ENCODE results near the gene ZHX3. TPM values are rescaled to one million over a fixed set of nuclear protein-coding genes. Genes with fewer than 3 reads are reported as not detected.

ZHX3 gene
- total RNA-seq, 1 donor from 2014 or later: 53.3 TPM

DNA sequence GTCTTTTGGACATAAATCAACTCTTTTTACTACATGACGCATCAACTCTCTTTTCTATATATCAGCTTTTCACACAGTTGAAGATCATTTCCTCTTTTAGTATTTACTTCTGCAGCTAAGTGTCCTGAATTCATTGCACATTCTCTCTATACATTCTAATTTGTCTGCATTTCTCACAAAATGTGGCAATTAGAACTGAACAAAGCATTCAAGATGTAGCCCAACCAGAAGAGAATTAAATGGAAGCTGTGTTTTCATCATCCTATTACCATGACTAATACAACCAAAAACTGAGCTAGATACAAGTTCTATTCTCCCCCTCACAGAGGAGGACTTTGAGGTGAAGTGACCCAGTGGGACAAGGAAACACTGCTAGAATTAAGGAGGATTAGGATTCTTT, 93.2 kb downstream of the ZHX3 start:
- intact Hi-C loops (cut with DNase I): no loop called here
- TF ChIP-seq, protein P1, sequence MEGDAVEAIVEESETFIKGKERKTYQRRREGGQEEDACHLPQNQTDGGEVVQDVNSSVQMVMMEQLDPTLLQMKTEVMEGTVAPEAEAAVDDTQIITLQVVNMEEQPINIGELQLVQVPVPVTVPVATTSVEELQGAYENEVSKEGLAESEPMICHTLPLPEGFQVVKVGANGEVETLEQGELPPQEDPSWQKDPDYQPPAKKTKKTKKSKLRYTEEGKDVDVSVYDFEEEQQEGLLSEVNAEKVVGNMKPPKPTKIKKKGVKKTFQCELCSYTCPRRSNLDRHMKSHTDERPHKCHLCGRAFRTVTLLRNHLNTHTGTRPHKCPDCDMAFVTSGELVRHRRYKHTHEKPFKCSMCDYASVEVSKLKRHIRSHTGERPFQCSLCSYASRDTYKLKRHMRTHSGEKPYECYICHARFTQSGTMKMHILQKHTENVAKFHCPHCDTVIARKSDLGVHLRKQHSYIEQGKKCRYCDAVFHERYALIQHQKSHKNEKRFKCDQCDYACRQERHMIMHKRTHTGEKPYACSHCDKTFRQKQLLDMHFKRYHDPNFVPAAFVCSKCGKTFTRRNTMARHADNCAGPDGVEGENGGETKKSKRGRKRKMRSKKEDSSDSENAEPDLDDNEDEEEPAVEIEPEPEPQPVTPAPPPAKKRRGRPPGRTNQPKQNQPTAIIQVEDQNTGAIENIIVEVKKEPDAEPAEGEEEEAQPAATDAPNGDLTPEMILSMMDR (IDR thresholded peaks at IDR 0.05): no peak
- H3K4me3 ChIP-seq: no peak overlapping the region
- peaks cover 9 to 25% of the 10 kb centered on the region in 2 donors for H3K4me1 ChIP-seq
- H3K36me3 ChIP-seq: no peaks in the 10 kb centered on the region
- H3K27ac ChIP-seq: no peak overlapping the region
- no peak for DNase-seq (ENCODE audit: low spot score in 2 of 2)
- no peaks in the 10 kb centered on the region for H3K27me3 ChIP-seq
- H3K9me3 ChIP-seq: no peaks in the 10 kb centered on the region

- Histone ChIP-seq H3K4me3 (no peak overlapping the region), H3K36me3 (no peaks in the 10 kb centered on the region), H3K9me3 (no peaks in the 10 kb centered on the region), H3K27ac (peak overlapping the region; percentile 73 to 81), H3K27me3 (no peaks in the 10 kb centered on the region), H3K4me1 (peaks cover 9 to 22% of the 10 kb centered on the region in 2 donors)
- TF ChIP-seq, protein P1 (IDR thresholded peaks at IDR 0.05): no peak
- no peak for DNase-seq (ENCODE audit: low spot score in 2 of 2)
- intact Hi-C loops (cut with DNase I): no loop called here
Observed at GRCh38 chr20:41223112-41223511, 94.4 kb downstream of the ZHX3 start.

DNA sequence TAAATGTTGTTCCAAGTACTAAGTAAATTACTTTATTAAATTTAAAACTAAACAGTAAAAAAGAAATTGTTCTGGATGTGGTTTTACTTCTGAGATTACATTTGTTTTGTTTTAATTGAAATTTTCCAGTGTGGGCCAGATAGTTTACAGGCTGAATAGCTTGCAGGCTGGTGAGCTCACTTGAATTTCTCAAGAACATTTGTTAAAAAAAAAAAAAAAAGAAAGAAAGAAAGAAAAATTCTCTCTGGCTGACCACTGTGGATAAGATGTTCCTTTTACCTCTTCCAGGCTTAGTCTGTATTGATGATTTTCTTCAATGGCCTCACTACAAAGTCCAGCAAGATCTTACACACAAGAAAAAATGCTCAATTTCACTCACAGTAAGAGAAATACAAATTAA, 94.8 kb downstream of the ZHX3 start:
- TF ChIP-seq, protein P1 (IDR thresholded peaks at IDR 0.05): no peak
- H3K27ac ChIP-seq: peak overlapping the region; percentile 73 to 81

GRCh38 chr20:41222296-41222695, 95.2 kb downstream of the ZHX3 start:
- Histone ChIP-seq H3K27ac (peak overlapping the region; percentile 73 to 81), H3K4me3 (no peak overlapping the region), H3K9me3 (no peaks in the 10 kb centered on the region), H3K36me3 (no peaks in the 10 kb centered on the region), H3K4me1 (peaks cover 9 to 22% of the 10 kb centered on the region in 2 donors), H3K27me3 (no peaks in the 10 kb centered on the region)
- no peak for DNase-seq (ENCODE audit: low spot score in 2 of 2)
- intact Hi-C loops (cut with DNase I): no loop called here
- TF ChIP-seq, protein P1 (IDR thresholded peaks at IDR 0.05): no peak

More for the DNA sequence above, 94.8 kb downstream of the ZHX3 start:
- Histone ChIP-seq H3K27me3 (no peaks in the 10 kb centered on the region), H3K36me3 (no peaks in the 10 kb centered on the region), H3K4me3 (no peak overlapping the region), H3K9me3 (no peaks in the 10 kb centered on the region), H3K4me1 (peaks cover 9 to 22% of the 10 kb centered on the region in 2 donors)
- DNase-seq (ENCODE audit: low spot score in 2 of 2): no peak
- intact Hi-C loops (cut with DNase I): no loop called here

DNA sequence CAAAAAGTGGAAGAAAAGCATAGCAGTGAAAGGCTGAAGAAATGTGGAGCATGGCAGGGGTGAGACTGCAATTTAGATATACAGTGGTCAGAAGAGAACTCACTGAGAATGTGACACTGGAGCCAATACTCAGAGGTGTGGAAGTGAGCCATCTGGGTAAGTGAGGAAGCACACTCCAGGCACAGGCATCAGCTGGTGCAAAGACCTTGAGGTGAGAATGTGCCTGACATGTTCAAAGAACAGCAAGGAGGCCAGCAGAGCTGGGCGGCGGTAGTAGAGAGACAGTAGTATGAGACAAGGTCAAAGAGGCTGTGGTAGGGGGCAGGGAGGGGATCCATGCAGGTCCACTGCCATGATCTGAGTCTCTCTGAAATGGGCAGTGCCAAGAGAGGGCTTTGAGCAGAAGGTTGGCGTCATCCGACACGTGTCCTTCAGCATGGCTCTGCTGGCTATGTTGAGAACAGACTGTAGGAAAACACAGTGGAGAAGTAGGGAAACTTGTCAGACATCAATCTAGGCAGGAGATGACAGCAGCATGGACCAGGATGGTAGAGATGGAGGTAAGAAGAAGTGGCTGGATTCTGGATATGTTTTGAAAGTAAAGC, 95.8 kb downstream of the ZHX3 start:
- peaks cover 9 to 22% of the 10 kb centered on the region in 2 donors for H3K4me1 ChIP-seq

More for the DNA sequence above, 95.8 kb downstream of the ZHX3 start:
- TF ChIP-seq, protein P1 (IDR thresholded peaks at IDR 0.05): no peak
- intact Hi-C loops (cut with DNase I): no loop called here
- H3K27ac ChIP-seq: peak overlapping the region; percentile 73 to 81
- H3K27me3 ChIP-seq: no peaks in the 10 kb centered on the region
- no peaks in the 10 kb centered on the region for H3K36me3 ChIP-seq
- no peak overlapping the region for H3K4me3 ChIP-seq
- no peak for DNase-seq (ENCODE audit: low spot score in 2 of 2)
- H3K9me3 ChIP-seq: no peaks in the 10 kb centered on the region
